ENCODE results near the gene RAB11FIP4.

The RAB11FIP4 gene

GRCh38 chr17:31549525-31550388 is 158.3 kb downstream of the RAB11FIP4 start:
- DNase-seq (ENCODE audit: low spot score), result peak; percentile 95

DNA sequence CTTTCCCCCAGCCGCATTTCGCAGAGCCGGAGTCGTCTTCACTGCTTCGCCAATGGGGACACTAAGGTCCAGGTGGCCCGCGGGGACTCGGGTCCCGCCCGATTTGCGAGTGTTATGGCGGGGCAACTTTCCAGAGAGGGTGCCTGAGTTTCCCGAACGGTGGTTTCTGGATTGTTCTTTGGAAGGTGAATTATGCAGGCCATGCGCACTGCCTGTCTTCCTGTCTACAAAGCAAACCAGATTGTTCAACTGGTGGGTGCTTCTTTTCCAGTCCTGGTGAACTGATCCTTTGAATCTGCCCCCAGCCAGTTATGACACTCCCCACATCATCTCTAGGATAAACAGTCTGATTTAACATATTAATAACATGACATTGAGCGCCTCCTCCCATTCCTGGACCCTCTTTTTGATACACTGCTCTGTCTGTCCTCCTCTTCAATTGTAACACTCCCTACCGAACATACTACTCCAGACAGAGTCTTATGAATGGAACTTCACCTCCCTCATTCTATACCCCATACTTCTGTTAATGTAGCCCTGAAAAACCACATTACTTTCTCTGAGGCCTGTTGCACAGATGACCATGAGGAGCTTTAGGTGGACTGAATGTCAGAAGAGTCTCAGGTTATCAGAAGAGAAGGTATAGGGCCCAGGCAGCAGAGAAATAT is 159.0 kb downstream of the RAB11FIP4 start:
- DNase-seq (ENCODE audit: low spot score), result no peak

DNA sequence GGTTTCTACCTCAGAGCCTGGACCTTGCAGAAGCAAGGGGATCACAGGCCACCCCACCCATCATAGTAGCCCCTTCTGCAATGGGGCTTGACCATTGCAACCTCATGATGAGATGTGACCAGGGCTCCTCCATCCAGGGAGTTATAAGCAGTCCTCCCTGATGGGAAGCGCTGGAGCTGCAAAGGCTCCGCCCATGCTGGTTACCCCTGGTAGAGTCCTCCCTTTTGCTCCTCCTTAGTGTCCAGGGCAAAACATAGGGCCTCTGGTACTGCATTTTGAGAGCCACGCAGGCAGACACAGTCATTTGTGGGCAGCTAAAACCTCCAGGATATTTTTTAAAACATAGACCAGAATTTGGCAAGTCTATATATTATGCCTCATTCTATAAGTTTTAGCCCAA is 161.1 kb downstream of the RAB11FIP4 start:
- DNase-seq (ENCODE audit: low spot score), result no peak

DNA sequence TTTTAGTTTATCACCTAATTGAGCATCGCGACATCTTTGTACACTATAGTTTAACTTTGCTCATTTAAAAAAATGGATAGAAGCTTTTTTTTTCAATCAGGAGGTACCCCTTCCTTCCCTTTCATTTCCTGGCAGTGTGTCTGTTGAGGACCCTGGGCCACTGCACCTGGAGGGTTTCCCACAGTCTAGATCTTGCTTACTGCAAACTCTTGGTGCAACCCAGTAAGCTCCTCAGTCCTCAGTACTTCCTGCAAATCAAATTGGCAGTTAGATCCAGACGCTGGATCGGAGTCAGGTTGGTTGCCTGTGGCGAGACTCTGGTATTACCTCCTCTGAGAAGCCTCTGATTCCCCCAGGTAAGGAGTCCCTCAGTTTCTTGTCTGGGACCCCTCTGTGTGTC is 162.0 kb downstream of the RAB11FIP4 start:
- DNase-seq (ENCODE audit: low spot score), result no peak

GRCh38 chr17:31554930-31555329 is 163.5 kb downstream of the RAB11FIP4 start:
- peak; percentile 27 for DNase-seq (ENCODE audit: low spot score)

DNA sequence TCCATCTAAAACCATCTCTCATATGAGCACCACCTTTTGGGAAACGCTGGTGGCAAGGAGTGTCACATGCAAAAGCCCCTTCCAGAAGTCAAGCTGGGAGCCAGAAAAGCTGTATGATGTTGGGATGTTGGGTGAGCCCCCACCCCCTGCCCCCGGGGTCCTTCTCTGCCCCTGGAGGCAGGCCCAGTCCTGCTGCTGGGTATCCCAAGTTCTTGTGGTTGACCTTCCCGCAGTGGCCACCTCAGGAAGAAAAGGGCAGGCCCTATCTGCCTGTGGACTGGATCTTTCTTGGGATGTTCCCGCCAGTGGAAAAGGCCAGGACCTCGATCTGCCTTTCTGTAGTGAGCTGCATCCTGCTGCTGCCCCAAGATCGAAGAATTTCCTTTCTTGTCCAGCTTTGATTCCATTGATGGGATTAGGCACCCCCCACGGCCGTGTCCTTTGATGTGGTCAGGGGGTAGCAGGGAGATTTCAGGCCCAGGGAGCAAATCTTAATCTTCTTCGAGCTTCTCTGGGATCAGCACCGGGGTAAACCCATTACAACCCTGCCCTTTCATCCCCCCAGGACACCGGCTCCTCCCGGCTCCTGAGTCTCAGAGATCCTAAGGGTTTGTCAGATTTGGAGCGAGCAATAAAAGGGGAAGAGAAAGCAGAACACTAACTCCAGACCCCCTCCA is 165.6 kb downstream of the RAB11FIP4 start:
- DNase-seq (ENCODE audit: low spot score), result no peak

DNA sequence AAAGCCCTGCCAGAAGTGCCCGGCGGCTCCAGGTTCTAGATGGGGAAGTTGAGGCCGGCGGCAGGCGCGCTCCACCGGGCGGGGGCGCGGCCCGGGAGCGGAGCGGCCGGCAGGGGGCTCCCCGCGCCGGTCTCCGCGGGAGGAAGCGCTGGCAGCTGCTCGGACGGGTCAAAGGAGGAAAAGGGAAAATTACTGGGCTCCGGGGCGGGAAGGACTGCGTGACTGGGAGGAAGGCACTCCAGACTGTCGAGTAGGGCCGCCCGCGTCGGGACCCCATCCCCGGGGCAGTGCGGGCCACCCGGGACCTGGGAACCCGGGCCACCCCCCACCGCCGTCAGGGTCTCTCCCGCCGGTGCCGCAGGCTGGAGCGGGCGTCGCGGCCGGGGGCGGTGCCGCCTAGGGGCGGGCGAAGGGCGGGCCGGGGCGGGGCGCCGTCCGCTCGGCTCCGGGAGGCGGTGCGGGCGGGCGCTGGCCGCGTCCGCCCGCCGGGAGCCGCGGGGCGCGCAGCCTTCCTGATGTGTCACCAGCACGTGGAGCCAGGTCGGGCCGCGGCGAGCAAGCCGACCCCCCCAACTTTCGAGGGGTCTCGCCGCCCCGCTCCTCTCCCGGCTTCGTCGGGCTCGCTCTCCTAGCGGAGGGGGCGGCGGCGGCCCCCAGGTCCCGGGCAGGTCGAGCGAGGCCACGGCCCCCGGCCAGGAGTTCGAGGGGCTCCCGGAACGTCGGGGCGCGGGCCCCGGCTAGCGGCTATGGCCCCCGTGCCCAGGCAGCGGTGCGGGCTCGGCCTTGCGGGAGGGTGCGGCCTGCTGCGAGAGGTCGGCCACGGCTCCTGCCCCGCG is 167.5 kb downstream of the RAB11FIP4 start:
- DNase-seq (ENCODE audit: low spot score), result peak; percentile 86

- peak; percentile 15 for DNase-seq (ENCODE audit: low spot score)
These were observed 168.4 kb downstream of the RAB11FIP4 start for GRCh38 chr17:31559584-31560501.

GRCh38 chr17:31560616-31561235 is 169.3 kb downstream of the RAB11FIP4 start:
- peak; percentile 27 for DNase-seq (ENCODE audit: low spot score)

DNA sequence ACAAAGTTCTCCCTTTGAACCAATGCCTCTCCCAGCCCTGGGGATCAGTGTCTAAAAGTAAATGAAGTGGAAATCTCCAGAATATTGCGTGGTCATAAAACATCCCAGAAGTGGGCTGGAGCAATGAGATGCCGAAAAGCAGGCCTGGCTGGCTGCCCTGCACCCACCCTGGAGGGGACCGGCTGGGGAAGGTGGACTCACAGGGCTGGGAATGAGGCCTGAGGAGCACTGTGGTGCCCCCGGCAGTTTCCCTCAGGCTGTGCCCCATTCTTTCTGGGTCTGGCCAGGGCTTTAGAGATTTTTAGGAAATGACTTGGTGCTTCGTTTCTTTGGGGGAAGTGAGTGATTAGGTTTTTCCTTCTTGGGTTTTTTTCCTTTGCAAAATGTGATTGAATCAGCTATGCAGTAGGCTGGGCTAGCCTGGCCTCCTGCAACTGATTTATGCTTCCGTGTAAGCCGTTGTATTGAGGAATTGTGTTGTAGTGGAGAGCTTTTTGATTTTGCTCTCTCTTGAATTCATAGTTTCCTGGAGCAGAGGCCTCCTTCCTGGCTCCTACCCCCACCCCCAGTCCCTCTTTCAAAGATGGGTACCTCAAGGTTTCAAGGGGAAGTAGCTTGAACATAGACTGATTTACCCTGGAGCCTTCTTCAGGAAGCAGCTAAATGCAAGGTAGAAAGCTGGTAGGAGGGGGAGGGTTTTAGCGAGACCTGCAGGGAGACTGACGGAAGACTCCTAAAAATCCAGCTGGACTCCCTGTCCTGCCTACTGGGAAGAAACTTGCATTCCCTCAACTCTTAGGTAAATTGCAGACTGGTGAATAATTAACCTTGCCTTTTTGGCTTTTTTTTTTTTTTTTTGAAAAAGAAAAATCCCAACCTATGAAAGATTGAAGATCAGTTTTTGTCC is 170.2 kb downstream of the RAB11FIP4 start:
- peak; percentile 65 for DNase-seq (ENCODE audit: low spot score)

- DNase-seq (ENCODE audit: low spot score), result no peak
These were observed 170.9 kb downstream of the RAB11FIP4 start for GRCh38 chr17:31562376-31562840.

DNA sequence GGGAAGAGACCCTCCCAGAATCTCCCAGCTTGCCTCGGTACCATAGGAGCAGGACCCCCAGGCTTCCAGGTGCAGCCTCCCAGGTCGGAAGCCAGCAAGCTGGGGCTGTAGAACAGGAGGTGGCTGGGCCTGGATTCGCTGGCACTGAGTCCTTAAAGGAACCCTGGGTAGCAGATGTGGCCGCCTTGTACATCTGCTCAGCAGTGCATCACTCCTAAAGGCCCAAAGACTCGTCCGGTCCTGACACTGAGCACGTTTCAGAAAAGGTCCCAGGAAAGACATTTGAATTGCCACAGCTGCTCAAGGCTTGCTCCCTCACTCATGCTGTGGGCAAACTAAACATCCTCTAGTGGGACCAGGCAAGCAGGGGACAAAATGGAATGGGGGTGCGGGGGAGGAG is 172.8 kb downstream of the RAB11FIP4 start:
- DNase-seq (ENCODE audit: low spot score), result peak; percentile 35

- peak; percentile 63 for DNase-seq (ENCODE audit: low spot score)
These were observed 173.4 kb downstream of the RAB11FIP4 start for GRCh38 chr17:31564883-31565301.

GRCh38 chr17:31565652-31566051 is 174.2 kb downstream of the RAB11FIP4 start:
- no peak for DNase-seq (ENCODE audit: low spot score)

DNA sequence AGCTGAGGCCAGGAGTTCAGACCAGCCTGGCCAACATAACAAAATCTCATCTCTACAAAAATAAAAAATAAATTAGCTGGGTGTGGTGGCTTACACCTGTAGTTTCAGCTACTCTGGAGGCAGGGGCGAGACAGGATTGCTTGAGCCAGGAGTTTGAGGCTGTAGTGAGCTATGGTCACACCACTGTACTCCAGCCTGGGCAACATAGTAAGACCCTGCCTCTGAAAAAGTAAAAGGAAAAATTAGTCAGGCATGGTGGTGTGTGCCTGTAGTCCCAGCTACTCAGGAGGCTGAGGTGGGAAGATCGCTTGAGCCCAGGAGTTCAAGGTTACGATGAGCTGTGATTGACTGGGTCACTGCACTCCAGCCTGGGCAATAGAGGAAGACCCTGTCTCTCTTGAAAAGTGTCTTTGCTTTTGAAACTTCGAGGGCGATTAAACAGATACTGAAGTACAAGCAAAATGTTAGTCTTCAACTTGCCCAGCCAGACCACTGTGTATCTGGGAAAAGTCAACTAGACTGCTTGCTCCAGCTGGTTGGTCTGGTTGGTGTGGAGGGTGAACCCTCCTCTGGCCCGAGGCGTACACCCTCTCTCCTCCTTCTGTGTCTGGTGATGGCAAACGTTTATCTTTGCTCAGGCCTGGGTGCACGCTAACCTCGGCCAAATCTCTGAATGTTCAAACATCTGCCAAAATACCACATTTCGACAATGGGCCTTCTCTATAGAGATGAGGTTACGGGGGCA is 174.9 kb downstream of the RAB11FIP4 start:
- DNase-seq (ENCODE audit: low spot score), result no peak

GRCh38 chr17:31566992-31567373 is 175.5 kb downstream of the RAB11FIP4 start:
- DNase-seq (ENCODE audit: low spot score), result no peak

- DNase-seq (ENCODE audit: low spot score), result no peak
These were observed 176.6 kb downstream of the RAB11FIP4 start for GRCh38 chr17:31568121-31568520.

GRCh38 chr17:31568539-31568938 is 177.1 kb downstream of the RAB11FIP4 start:
- DNase-seq (ENCODE audit: low spot score), result peak; percentile 23
